Right forelimb (tissue), 1 donor: ENCODE measurements around the gene TAS2R38.

ENCODE experiments used
- DNase-seq: peaks from one replicate; pipeline ENCODE4 v3.0.0-alpha.2; 2018

Gene TAS2R38

GRCh38 chr7:141975806-141976523 is 2.4 kb upstream of the TAS2R38 start:
- peak; percentile 67 for DNase-seq

GRCh38 chr7:141974831-141975230 is 1.3 kb upstream of the TAS2R38 start:
- no peak for DNase-seq

- DNase-seq, result no peak
Observed at GRCh38 chr7:141960687-141961422, 12.7 kb downstream of the TAS2R38 start.

GRCh38 chr7:141956084-141956483 is 17.5 kb downstream of the TAS2R38 start:
- no peak for DNase-seq

- no peak for DNase-seq
Observed at GRCh38 chr7:141954334-141954733, 19.2 kb downstream of the TAS2R38 start.

- no peak for DNase-seq
Observed at GRCh38 chr7:141952461-141952860, 21.1 kb downstream of the TAS2R38 start.

- no peak for DNase-seq
Observed at GRCh38 chr7:141950806-141951205, 22.8 kb downstream of the TAS2R38 start.

GRCh38 chr7:141949911-141950310 is 23.7 kb downstream of the TAS2R38 start:
- no peak for DNase-seq

GRCh38 chr7:141949451-141949850 is 24.1 kb downstream of the TAS2R38 start:
- no peak for DNase-seq

GRCh38 chr7:141949021-141949420 is 24.6 kb downstream of the TAS2R38 start:
- no peak for DNase-seq

- no peak for DNase-seq
Observed at GRCh38 chr7:141946796-141947195, 26.8 kb downstream of the TAS2R38 start, which contains the start of gene CLEC5A. CLEC5A (minus strand) TSS chr7:141946974; CDS start chr7:141946292, 682 bp downstream.

GRCh38 chr7:141945356-141945755 is 28.2 kb downstream of the TAS2R38 start:
- DNase-seq, result no peak

GRCh38 chr7:141944811-141945210 is 28.8 kb downstream of the TAS2R38 start:
- no peak for DNase-seq

GRCh38 chr7:141943846-141944245 is 29.7 kb downstream of the TAS2R38 start:
- no peak for DNase-seq

GRCh38 chr7:141941075-141941474 is 32.5 kb downstream of the TAS2R38 start:
- no peak for DNase-seq

GRCh38 chr7:141930211-141930610 is 43.4 kb downstream of the TAS2R38 start:
- DNase-seq, result no peak

- no peak for DNase-seq
Observed at GRCh38 chr7:141928845-141929195, 44.8 kb downstream of the TAS2R38 start.

GRCh38 chr7:141928146-141928844 is 45.3 kb downstream of the TAS2R38 start:
- no peak for DNase-seq
